HG02840 (cell line): ENCODE measurements around the gene LYSMD2.

ENCODE experiments used
- ATAC-seq: cut with Tn5 transposase; IDR thresholded peaks from one replicate; pipeline ENCODE4 v1.9.1; 2021; ENCODE audit warnings: mild to moderate bottlenecking, moderate library complexity, moderate number of reproducible peaks; ENCODE audit not compliant: unreplicated experiment, low FRiP score

The LYSMD2 gene

DNA sequence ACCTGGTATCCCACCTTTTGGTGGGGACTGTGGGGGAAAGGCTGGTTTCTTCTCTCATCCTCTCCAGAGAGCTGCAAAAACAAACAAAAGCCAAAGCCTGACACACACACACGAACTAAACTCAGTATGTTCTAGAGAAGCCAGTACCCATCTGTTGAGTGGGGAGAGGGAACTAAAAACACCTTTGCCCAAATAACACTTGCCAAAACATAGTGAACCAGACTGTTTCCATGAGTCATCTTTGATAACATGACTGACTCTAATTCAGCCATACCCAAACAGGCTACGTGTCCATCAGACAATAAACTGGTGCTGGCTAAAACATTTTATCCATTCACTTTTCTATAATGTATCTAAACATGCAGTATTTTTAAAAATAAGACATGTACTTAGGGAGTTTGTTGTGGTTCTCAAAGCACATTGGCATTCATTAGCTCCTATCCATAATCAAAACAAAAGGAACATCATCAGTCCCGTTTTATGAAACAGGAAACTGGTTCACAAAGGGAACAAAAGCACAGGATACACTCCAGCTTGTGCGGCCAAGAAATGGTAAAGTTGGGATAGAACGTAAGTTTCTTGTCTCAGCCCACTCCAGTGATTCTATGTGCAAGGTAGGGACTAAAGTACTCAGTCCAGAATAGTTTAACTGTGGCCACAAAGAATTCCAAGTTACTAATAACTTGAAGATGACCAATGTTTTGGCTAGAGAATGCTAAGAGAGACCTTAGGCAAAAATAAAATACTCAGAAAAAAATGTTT is 16.1 kb downstream of the LYSMD2 start:
- no peak for ATAC-seq

DNA sequence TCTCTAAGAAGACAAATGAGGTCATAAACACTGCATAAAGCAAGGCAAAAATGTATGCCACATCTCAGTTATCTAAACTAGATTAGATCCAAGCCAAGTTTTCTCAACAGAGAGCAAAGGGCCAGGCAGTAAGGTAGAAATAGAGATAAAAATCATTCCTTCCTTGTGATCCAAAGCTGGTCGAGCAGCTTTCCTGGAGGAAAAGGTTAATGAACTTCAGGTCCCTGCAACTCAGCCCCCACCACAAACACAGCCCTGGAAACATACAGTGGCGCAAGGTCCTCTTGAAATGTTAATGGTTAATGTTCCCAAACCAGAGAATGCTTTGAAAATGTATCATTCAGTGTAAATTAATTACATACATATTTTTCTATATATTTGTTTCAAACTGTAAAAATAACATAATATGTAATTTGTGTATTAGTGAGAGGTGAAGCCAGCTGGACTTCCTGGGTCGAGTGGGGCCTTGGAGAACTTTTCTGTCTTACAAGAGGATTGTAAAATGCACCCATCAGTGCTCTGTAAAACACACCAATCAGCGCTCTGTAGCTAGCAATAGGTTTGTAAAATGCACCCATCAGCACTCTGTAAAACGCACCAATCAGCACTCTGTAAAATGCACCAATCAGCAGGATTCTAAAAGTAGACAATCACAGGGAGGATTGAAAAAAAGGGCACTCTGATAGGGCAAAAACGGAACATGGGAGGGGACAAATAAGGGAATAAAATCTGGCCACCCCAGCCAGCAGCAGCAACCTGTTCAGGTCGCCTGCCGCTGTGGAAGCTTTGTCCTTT is 17.1 kb downstream of the LYSMD2 start:
- no peak for ATAC-seq

DNA sequence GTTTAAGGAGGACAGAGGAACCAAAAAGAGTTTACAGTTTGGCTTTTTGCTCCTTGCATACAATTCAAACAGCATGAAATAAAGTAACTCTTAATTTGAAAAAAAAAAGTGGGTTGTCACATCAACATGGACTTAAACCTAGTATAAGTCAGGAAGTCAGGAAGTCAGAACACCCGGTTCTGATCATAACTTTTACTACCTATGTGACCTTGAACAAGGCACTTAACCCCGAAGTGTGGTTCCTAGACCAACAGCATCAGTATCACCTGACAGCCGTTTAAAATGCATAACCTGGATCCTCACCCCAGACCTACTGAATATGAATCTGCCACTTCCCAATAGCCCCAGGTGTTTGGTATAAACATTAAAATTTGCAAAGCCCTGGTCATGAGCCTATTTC is 18.7 kb downstream of the LYSMD2 start:
- no peak for ATAC-seq

DNA sequence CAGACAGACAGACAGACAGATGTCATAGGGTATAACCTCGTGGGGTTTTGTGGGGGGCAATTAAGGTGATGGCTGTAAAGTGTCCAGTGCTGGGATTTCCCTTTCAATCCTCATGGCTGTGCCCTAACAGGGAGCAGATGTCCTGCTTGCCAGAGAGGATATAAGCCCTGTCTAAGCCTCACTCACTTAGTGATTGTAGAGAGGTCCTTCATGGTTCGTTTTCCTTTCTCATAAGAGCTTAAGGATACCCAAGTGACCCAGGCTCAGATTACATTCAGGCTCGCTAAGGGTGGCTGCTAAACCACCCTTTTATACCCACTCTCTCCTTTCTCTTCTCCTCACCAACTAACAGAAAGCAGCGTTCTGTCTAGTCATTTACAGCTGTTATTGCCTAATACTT is 19.2 kb downstream of the LYSMD2 start:
- no peak for ATAC-seq

DNA sequence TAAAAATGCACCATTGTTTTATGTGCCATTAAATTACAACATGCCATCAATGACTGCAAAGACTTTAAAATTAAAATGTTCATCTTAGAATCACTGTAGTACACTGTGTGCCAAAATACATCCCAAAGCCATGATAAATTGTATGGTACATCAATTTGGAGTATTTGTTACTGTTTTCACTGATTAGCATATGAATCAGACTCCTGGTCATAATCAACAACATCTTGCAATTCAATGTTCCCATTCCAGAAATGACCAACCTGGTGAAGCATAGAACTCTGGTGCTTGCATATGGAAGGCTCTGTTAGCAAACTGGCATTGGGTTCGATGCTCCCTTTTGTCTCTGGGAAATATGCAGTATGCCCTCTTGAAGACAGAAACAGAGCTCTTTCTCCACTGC is 22.5 kb downstream of the LYSMD2 start:
- no peak for ATAC-seq

DNA sequence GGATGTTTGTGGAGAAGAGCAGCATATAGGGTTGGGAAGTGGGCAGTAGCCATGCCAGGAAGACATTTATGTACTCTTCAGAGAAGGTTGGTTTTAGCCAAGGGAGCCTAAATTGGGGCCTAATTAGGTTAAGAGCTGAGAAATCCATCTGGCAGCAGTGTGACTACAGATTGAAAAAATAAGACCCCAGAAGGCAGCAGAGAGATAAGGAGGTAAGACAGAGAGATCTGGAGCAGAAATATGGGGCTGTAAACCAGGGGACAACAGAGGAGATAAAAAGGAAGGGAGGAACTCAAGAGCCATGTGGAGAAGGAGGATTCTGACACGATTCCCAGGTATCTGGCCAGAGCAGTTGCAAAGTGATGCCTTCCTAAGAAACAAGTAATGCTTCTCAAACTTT is 23.3 kb downstream of the LYSMD2 start:
- ATAC-seq, result no peak

DNA sequence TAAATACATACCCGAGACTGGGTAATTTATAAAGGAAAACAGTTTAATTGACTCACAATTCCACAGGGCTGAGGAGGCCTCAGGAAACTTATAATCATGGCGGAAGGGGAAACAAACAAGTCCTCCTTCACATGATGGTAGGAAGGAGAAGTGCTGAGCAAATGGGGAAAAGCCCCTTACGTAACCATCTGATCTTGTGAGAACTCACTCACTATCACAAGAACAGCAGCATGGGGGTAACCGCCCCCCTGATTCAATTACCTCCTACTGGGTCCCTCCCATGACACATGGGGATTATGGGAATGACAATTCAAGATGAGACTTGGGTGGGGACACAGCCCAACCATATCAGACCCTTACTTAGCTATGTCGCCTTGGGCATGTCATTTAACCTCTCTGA is 28.4 kb downstream of the LYSMD2 start:
- no peak for ATAC-seq

DNA sequence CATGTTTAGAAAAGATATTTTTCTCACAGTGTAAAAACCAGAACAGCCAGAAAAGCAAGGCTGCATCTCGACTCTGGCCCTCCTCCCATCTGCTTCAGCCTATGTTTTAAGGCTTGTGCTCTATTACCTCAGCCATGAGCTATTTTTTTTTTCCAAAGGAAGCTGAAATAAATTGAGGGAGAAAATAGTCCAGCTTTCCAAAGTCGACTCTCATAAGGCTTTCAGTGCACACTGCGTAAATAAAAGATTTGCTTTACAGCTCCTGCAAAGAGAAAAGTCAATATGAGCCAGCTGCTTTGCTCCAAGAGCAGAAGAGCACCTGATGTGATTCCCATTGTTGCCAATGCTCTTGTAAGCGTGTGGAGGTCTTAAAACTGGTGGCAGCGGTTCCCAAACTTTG is 29.4 kb downstream of the LYSMD2 start:
- ATAC-seq, result no peak

DNA sequence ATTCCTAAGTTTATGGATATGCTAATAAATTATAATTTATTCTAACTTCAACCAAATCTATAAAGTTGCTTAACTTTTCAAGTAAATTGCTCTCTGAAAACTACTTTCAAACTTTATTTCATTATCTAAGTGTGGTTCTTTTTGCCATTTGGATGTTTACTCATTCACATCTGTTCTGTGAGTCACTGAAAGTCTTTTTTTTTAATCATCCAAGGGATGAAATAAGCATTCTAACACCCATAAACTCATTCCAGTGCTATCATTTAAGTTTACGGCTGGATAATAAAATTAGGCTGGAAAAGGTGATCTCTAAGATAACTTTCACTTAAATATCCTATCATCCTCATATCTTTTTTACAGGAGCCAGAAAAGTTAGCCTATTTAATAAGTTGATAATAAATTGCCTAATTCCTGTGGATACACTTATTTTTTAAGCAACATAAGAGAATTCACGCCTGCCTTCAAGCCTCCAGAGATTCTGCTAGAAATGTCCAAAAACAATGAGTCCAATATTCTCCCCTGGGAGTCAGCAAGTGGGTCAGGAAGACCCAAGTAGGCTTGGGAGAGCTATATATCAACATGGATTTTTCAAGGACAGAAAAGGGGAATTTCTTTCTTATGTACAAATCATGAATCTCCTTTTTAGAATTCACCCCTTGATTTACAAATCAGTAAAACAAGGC is 30.4 kb downstream of the LYSMD2 start:
- ATAC-seq, result no peak

DNA sequence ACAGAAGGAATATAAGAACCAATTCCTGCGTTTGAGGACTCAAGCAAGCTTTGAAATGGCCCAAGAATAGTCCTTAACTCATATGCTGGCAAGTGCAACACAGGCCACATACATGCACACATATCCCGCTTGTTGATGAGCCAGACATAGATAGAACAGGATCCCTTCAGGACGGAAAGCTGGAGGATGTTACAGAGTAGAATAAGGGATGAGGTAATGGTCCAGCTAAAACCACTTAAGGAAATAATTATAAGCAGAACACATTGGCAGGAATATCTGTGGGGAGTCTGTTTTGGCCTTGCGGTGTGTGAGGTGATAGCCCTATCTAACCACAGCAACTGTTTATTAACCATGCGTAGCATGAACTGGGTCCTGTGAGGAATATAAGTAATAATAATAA is 31.2 kb downstream of the LYSMD2 start:
- ATAC-seq, result no peak

DNA sequence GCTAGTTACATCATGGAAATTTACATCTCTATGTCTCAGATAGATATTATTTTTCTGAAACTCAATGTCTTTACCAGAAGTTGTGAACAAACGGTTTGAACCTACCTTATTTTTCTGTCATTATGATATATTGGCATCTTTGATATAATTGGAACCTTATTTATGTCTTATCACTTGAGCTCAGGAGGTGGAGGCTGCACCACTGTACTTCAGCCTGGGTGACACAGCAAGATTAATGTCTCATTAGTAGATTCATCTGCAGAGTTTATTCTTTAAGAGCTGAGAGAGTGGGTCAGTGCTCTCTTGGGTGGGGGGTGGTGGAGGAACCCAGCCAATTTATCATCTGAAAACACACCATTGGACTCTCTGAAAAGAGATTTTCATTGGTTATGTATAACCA is 34.7 kb downstream of the LYSMD2 start:
- no peak for ATAC-seq

DNA sequence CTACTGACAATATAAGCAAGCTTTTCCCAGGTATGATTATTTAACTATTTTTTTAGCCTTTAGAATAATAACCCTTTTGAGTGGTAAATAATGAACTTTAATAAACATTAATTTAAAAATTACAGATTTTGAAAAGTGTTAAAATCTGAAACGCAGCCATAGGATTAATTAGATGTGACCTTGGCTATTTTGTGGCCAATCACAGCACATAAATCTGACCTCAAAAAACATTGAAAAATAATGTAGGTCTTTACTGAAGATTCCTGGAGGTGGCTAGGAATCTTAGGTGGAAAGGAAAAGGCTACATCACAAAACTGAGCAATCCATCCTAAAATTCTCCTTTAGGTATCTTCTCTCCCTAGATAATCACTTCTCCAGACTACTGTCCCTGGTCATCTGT is 38.1 kb downstream of the LYSMD2 start:
- ATAC-seq, result no peak

DNA sequence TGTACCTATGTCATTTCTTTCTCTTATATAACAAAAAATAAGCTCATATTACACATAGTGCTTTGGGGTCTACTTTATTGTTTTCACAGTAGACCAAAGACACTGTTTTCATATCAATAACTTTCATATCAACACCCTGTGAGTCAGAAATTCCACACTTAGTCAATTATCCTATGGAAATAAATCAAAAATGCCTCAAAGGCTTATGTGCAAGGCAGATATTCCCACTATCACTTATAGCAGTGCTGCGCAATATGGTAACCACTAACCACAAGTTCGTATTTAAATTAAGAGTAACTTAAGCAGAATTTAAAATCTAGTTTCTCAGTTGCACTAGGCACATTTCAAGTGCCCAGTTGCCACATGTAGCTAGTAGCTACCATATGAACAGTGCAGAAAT is 40.3 kb downstream of the LYSMD2 start:
- ATAC-seq, result no peak

DNA sequence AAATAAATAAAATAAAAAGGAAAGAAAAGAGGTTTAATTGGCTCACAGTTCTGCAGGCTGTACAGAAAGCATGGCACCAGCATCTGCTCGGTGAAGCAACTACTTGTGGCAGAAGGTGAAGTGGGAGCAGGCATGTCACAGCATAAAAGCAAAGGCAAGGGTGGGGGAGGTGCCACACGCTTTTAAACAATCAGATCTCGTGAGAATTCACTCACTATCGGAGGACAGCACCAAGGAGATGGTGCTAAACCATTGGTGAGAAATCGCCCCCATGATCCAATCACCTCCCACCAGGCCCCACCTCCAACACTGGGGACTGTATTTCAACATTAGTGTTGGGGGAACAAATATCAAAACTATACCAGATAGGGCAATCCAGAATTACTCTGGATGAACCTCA is 40.9 kb downstream of the LYSMD2 start:
- ATAC-seq, result no peak

DNA sequence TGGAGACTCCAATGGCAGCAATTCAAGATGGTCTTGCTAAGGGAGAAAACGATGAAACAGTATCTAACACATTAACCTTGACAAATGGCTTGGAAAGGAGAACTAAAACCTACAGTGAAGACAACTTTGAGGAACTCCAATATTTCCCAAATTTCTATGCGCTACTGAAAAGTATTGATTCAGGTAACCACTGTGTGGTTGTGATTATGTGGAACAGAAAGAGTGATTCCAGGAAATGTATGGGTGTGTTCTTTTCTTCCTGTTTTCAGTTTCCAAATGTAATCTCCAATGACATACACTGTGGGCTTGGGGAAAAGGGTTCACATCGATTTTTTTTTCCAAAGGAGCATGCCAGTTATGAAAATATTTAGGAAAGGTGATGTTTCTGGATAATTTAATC is 45.3 kb downstream of the LYSMD2 start:
- no peak for ATAC-seq

DNA sequence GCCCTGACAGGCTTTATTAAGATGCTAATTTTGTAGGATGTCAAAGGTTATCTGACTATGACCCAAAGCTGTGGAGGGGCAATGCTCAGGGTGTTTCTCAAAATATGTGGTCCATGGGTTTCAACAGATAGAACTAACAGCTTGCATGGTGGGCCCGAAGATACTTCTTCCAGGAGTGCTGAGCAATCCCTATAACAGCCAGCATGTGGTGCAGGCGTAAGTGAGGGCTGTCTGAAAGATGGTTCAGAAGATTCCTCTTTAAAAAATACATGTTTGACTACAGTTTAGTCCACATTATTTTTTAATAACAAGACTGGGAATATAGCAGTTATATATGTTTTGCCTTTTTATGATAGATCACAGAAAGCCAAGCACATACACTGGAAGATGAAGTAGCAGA is 48.6 kb downstream of the LYSMD2 start:
- no peak for ATAC-seq

DNA sequence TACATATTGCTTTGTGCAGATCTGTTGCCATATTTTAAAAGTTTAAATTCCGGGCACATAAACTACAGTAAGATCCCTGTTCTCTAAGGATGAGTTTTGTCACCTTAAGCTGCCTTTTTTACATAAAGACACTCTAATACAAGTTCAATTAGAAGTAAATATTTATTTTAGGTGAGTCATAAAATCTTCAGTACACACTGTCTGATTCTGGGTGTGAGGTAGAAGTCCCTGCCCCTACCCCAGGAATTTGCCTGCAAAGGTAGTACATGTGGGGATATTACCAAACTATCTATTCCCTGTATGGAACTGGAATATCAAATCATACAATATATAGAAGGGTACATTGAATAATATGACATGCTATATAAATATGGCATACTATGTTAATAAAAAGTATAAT is 49.9 kb downstream of the LYSMD2 start:
- ATAC-seq, result no peak

DNA sequence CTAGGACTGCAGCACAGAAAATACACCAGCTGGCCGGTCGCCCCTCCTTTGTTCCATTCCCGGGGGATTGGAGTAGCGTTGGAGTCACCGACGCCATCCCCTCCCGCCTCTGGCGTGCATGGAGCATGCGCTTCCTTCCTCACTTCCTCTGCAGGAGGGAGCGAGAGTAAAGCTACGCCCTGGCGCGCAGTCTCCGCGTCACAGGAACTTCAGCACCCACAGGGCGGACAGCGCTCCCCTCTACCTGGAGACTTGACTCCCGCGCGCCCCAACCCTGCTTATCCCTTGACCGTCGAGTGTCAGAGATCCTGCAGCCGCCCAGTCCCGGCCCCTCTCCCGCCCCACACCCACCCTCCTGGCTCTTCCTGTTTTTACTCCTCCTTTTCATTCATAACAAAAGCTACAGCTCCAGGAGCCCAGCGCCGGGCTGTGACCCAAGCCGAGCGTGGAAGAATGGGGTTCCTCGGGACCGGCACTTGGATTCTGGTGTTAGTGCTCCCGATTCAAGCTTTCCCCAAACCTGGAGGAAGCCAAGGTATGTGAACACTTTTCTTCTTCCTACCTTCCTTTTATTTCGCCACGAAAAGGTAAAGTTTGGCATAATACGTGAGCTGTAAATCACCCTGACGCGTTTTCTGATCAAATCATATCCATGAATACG is 56.0 kb downstream of the LYSMD2 start, which contains the start of gene SCG3:
SCG3 (plus strand) TSS at position 201 of the 661 bp plus-strand sequence; CDS start at position 454, 253 bp downstream.
- ATAC-seq, result no peak

DNA sequence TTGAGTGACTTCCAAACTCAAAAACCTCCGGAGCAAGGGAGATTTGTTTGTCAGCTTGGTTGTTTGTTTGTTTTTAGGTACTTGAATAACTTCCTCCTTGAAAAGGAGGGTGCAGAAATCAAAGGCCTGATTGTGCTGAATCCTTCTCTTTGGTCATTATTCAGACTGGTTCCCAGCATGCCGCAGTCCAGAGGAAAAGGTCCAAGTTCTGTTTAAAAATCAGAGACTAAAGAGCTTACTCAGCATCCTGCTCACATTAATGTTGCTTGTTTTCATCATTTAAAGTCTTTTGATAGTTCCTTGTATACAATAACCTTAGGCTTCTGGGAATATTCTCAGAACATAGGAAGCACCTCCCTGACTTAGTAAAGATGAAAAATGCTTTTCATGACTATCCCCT is 57.1 kb downstream of the LYSMD2 start:
- ATAC-seq, result no peak

DNA sequence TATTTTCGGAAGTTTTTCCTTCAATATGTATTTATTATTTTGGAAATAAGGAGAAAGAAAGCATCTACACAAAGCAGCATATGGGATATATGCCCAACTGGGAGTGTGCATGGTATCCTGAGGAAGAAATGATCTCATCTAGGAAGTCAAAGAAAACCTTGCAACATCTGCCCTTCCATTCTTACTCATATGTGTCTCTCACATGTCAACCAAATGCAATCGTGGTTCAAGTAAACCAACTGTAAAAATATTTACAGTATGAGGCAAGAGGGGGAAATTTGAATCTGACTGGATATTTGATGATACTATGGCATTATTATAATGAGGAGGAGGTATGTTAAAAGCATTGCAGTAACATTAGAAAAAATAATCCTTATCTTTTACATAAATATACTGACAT is 59.4 kb downstream of the LYSMD2 start:
- no peak for ATAC-seq

DNA sequence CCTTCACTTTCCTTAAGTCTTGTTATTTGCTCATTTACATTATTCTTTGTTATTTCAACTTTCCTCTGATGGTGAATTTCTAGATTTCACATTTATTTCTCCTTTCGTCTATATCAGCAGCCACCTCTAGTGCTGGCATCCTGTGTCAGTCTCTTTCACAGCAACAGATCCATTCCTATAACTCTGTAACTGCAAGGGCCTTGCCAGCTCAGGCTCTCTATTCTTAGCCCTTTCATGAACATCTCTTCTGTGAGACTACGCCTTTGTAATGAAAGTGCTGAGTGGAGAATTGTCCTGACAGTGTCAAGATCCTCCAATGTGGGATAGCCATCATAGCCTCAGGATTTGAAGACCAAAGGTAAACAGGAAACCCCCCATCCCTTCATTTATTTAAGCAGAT is 60.0 kb downstream of the LYSMD2 start:
- ATAC-seq, result no peak
